GM12892 (cell line): ENCODE data around the gene PIAS4.

Experiments used
- DNase-seq: peaks from one replicate; pipeline ENCODE4 v3.0.0; 2011; ENCODE audit not compliant: insufficient read length
- FAIRE-seq: peaks from 2 replicates; lab custom pipeline; 2011; peaks lifted over from hg19 to GRCh38; lab: Jason Lieb, UNC
- POLR2A ChIP-seq: IDR thresholded peaks from 2 replicates; pipeline ENCODE4 v1.6.1; 2011; ENCODE audit warnings: low read depth, low read length, control low read depth
- POLR2AphosphoS5 ChIP-seq: IDR thresholded peaks from 2 replicates; pipeline ENCODE4 v1.6.1; 2011; ENCODE audit warnings: low read depth, low read length, control low read depth
- TAF1 ChIP-seq: IDR thresholded peaks from 2 replicates; pipeline ENCODE4 v1.6.1; 2011; ENCODE audit warnings: low read depth, mild to moderate bottlenecking, control low read depth, low read length, borderline replicate concordance

Gene PIAS4

DNA sequence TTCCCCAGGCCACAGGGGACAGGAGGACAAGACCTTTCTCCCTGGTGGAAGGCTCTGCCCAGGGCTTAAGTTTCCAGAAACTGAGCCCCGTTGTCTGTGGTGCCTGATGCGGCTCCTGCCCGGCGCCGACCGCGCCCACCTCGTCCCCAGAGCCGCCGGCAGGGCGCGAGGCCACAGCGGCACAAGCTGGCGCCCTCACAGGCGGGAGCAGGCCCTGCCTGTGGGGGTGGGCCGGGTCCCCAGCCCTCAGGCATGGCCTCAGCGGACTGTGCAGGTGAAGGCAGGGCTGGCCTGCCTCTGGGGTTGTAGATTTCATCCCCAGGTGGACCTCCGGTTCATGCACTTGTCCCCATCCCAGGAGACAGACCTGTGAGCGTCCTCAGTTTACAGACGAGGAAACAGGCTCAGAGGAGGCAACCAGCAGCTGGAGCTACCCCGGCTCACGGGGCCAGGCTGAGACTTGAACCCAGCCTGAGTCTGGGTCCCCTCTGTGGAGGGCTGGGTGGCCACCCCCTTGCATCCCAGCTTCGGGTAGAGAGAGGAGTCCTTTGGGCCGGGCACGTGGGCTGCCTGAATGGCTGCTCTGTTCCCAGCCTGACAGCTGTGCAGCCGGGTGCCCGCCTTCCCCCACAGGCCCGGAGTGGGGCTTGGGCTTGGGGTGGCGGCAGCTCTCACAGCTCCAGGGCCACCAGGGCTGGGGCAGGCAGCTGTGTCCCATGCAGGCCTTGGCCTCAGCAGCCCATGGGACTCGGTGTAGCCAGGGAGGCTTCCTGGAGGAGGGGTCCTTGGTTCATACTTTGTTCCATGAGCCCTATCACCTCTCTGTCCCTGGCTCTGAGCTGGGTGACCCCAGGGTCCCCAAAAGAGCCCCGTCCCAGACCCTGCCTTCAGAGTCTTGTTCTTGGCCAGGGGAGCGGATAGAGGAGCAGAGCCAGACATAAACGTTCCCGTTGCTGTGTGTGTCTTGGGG, 26.8 kb downstream of the PIAS4 start:
- no peak for FAIRE-seq
- DNase-seq: no peak
- no peak for TF ChIP-seq POLR2A
- no peak for TF ChIP-seq TAF1
- no peak for TF ChIP-seq POLR2AphosphoS5

DNA sequence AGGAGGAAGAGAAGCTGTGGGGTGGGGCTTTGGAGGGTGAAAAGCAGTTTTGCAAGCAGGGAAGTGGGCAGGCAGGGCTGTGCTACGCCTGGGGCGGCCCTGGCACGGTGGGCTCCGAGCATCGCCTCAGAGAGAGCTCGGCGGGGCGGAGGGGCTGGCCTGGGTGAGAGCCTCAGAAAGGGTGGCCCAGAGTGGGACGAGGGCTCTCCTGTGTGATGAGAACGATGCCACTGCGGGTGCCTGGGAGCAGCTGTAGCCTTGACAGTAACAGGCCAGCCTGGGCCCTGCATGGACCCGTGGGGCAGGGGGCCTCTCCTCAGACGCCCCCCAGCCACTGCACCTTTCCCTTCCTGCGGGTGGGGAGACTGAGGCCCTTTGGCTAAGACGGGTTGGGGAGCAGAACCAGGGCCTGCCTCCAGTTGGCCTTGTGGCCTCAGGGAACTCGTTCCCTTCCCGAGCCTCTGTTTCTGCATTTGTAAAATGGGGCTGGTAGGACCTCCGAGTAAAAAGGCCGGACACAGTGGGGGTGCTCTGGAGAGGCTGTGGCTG, 27.6 kb downstream of the PIAS4 start:
- no peak for FAIRE-seq
- TF ChIP-seq POLR2AphosphoS5: no peak
- no peak for TF ChIP-seq TAF1
- no peak for TF ChIP-seq POLR2A
- no peak for DNase-seq

GRCh38 chr19:4035582-4035981, 28.0 kb downstream of the PIAS4 start:
- TF ChIP-seq POLR2AphosphoS5 (no peak), POLR2A (no peak), TAF1 (no peak)
- DNase-seq (no peak), FAIRE-seq (no peak)

GRCh38 chr19:4036576-4037300, 29.2 kb downstream of the PIAS4 start:
- FAIRE-seq: peak; percentile 77
- DNase-seq: no peak
- TF ChIP-seq POLR2AphosphoS5 (peak; percentile 74; the same call in 1 of the 2 replicates), TAF1 (no peak), POLR2A (no peak)

GRCh38 chr19:4037301-4037949, 29.9 kb downstream of the PIAS4 start:
- TF ChIP-seq POLR2AphosphoS5: no peak
- TF ChIP-seq POLR2A: peak; percentile 15; the same call in 1 of the 2 replicates
- FAIRE-seq: no peak
- no peak for DNase-seq

- TF ChIP-seq POLR2AphosphoS5 (no peak), TAF1 (no peak)
- no peak for DNase-seq
- no peak for FAIRE-seq
Measured at GRCh38 chr19:4038057-4038456, 30.5 kb downstream of the PIAS4 start.

GRCh38 chr19:4038661-4039423, 31.3 kb downstream of the PIAS4 start:
- TF ChIP-seq POLR2AphosphoS5 (no peak), TAF1 (no peak), POLR2A (no peak; the same call in 1 of the 2 replicates)
- FAIRE-seq: no peak
- DNase-seq: no peak

- DNase-seq (no peak), FAIRE-seq (no peak)
- no peak for TF ChIP-seq POLR2AphosphoS5
Measured at GRCh38 chr19:4042064-4042730, 34.7 kb downstream of the PIAS4 start.

GRCh38 chr19:4042731-4043082, 35.2 kb downstream of the PIAS4 start:
- DNase-seq (no peak), FAIRE-seq (no peak)
- TF ChIP-seq POLR2AphosphoS5 (no peak), POLR2A (no peak; the same call in 1 of the 2 replicates)

- DNase-seq (no peak), FAIRE-seq (no peak)
- no peak for TF ChIP-seq POLR2A
- no peak for TF ChIP-seq TAF1
- no peak for TF ChIP-seq POLR2AphosphoS5
Measured at GRCh38 chr19:4043401-4043800, 35.9 kb downstream of the PIAS4 start.
